HCT116 (cell line): ENCODE results near the gene CDS1. TPM values are rescaled to one million over a fixed set of nuclear protein-coding genes. Genes with fewer than 3 reads are reported as not detected.

Experiments
- ATAC-seq: fragments of 200-7000 bp; cut with Tn5 transposase; 2 replicates; pipeline ENCODE4 v1.9.1; 2020; ENCODE audit warnings: mild to moderate bottlenecking, moderate library complexity
- BruUV-seq: library from RNA; stranded (reverse); fragments of 400-500 nt; replicated peaks from 2 replicates; lab custom pipeline; 2021; lab: Mats Ljungman, UMichigan
- CTCF ChIA-PET: fragments of 300-600 bp; sonication (Branson Sonifier 250); formaldehyde crosslinking; loops from one replicate; lab custom pipeline; 2021; ENCODE audit warnings: antibody characterized with exemption; lab: Charles Lee
- POLR2A ChIA-PET: fragments of 300-600, 350-600 bp; sonication (Branson Sonifier 250); formaldehyde crosslinking; loops from one replicate; lab custom pipeline; 2021; ENCODE audit warnings: antibody characterized with exemption; lab: Charles Lee
- RAD21 ChIA-PET, 2 experiments: fragments of 300-600 bp; sonication (Branson Sonifier 250); formaldehyde crosslinking; loops; one replicate each; lab custom pipeline; 2023; ENCODE audit warnings: low total read pairs in 2 of 2; ENCODE audit not compliant: uncharacterized antibody in 2 of 2, unreplicated experiment in 2 of 2, low non-redundant PET in 1 of 2; lab: Charles Lee
- DNase-seq: peaks from one replicate; pipeline ENCODE4 v3.0.0-alpha.2; 2010; ENCODE audit warnings: low read depth, low spot score
- H2AFZ ChIP-seq: fragments of 200-600 bp; shearing (Covaris generic), sonication (generic); 2 replicates; pipeline ENCODE4 v1.6.1; 2017; ENCODE audit warnings: low read depth, mixed run types, mixed read lengths, antibody characterized with exemption, low read length; ENCODE audit not compliant: poor library complexity, severe bottlenecking
- H3K27ac ChIP-seq: 2 replicates; pipeline ENCODE4 v1.5.1; 2012; ENCODE audit warnings: low read depth, low read length
- H3K27me3 ChIP-seq: fragments of 200-600 bp; sonication (generic); 2 replicates; pipeline ENCODE4 v1.6.1; 2016; ENCODE audit warnings: mixed run types, low read length, mixed read lengths; ENCODE audit not compliant: insufficient read depth
- H3K36me3 ChIP-seq, 2 experiments: fragments of 200-500 bp in 1 of 2; fragments of 200-600 bp in 1 of 2; sonication (Bioruptor generic) in 1 of 2; sonication (generic) in 1 of 2; 2 replicates each; pipeline versions ENCODE4 v1.5.1 to v1.6.1; 2014 to 2016; ENCODE audit warnings: low read length in 2 of 2, inconsistent platforms in 1 of 2, mixed read lengths in 1 of 2, mixed run types in 1 of 2; ENCODE audit not compliant: insufficient read depth in 2 of 2, control insufficient read depth in 1 of 2
- H3K4me1 ChIP-seq, 2 experiments: fragments of 200-600 bp in 1 of 2; sonication (generic) in 1 of 2; 2 replicates each; pipeline versions ENCODE4 v1.5.1 to v1.6.1; 2012 to 2017; ENCODE audit warnings: low read length in 2 of 2, inconsistent platforms in 1 of 2, mild to moderate bottlenecking in 1 of 2, mixed read lengths in 1 of 2, mixed run types in 1 of 2, moderate library complexity in 1 of 2; ENCODE audit not compliant: insufficient read depth in 2 of 2, control insufficient read depth in 1 of 2
- H3K4me2 ChIP-seq: fragments of 200-600 bp; sonication (generic); 2 replicates; pipeline ENCODE4 v1.6.1; 2017; ENCODE audit warnings: mixed run types, low read length, mixed read lengths
- H3K4me3 ChIP-seq, 2 experiments: fragments of 200-600 bp in 1 of 2; sonication (generic) in 1 of 2; replicated peaks in 1 of 2; 2 replicates each; pipeline ENCODE4 v1.5.1; 2011 to 2016; ENCODE audit warnings: low read length in 2 of 2, control low read depth in 1 of 2, low read depth in 1 of 2, mild to moderate bottlenecking in 1 of 2, mixed read lengths in 1 of 2, mixed run types in 1 of 2
- H3K79me2 ChIP-seq: fragments of 200-600 bp; sonication (generic); 2 replicates; pipeline ENCODE4 v1.6.1; 2017; ENCODE audit warnings: mild to moderate bottlenecking, mixed run types, low read length, moderate library complexity, mixed read lengths; ENCODE audit not compliant: insufficient read depth
- H3K9ac ChIP-seq: fragments of 200-600 bp; sonication (generic); 2 replicates; pipeline ENCODE4 v1.6.1; 2016; ENCODE audit warnings: low read length, mixed read lengths
- H3K9me2 ChIP-seq: fragments of 200-600 bp; sonication (generic), shearing (Covaris generic); 2 replicates; pipeline ENCODE4 v1.6.1; 2017; ENCODE audit warnings: mixed run types, mild to moderate bottlenecking, moderate library complexity; ENCODE audit not compliant: insufficient read depth
- H3K9me3 ChIP-seq, 2 experiments: fragments of 200-500 bp in 1 of 2; fragments of 200-600 bp in 1 of 2; sonication (Bioruptor generic) in 1 of 2; sonication (generic) in 1 of 2; 2 replicates each; pipeline ENCODE4 v1.6.1; 2014 to 2017; ENCODE audit warnings: low read length in 2 of 2, mixed read lengths in 2 of 2, inconsistent platforms in 1 of 2, low read depth in 1 of 2, mild to moderate bottlenecking in 1 of 2, mixed run types in 1 of 2, moderate library complexity in 1 of 2; ENCODE audit not compliant: control insufficient read depth in 1 of 2, insufficient read depth in 1 of 2
- H4K20me1 ChIP-seq: fragments of 200-600 bp; sonication (generic), shearing (Covaris generic); 2 replicates; pipeline ENCODE4 v1.6.1; 2017; ENCODE audit warnings: mixed run types, mild to moderate bottlenecking, moderate library complexity; ENCODE audit not compliant: insufficient read depth
- CBX3 ChIP-seq: IDR thresholded peaks from 2 replicates; pipeline ENCODE4 v1.6.1; 2012; ENCODE audit warnings: low read depth
- CEBPB ChIP-seq: IDR thresholded peaks from 2 replicates; pipeline ENCODE4 v1.6.1; 2012; ENCODE audit warnings: low read depth
- ELF1 ChIP-seq: IDR thresholded peaks from 2 replicates; pipeline ENCODE4 v1.6.1; 2012; ENCODE audit warnings: low read depth, borderline replicate concordance
- EZH2 ChIP-seq: fragments of 200-600 bp; sonication (generic); IDR thresholded peaks from 2 replicates; pipeline ENCODE4 v1.6.1; 2017; ENCODE audit warnings: antibody characterized with exemption, mixed run types
- EZH2phosphoT487 ChIP-seq: fragments of 200-600 bp; IDR thresholded peaks from 2 replicates; pipeline ENCODE4 v1.6.1; 2018; ENCODE audit warnings: antibody characterized with exemption, borderline replicate concordance
- JUND ChIP-seq: IDR thresholded peaks from 2 replicates; pipeline ENCODE4 v1.6.1; 2012
- POLR2A ChIP-seq: IDR thresholded peaks from 2 replicates; pipeline ENCODE4 v1.7.0; 2011; ENCODE audit warnings: borderline replicate concordance; ENCODE audit not compliant: insufficient read depth, insufficient read length; ENCODE audit errors: extremely low read depth
- POLR2AphosphoS5 ChIP-seq: IDR thresholded peaks from 2 replicates; pipeline ENCODE4 v1.6.1; 2011; ENCODE audit warnings: mild to moderate bottlenecking, low read depth, low read length, moderate library complexity
- RAD21 ChIP-seq: IDR thresholded peaks from 2 replicates; pipeline ENCODE4 v1.6.1; 2012; ENCODE audit warnings: low read depth, mild to moderate bottlenecking
- SIN3A ChIP-seq: IDR thresholded peaks from 2 replicates; pipeline ENCODE4 v1.6.1; 2012; ENCODE audit warnings: low read depth
- SP1 ChIP-seq: IDR thresholded peaks from 2 replicates; pipeline ENCODE4 v1.6.1; 2012; ENCODE audit warnings: low read depth
- SRF ChIP-seq: IDR thresholded peaks from 2 replicates; pipeline ENCODE4 v1.6.1; 2012; ENCODE audit warnings: low read depth
- TCF7L2 ChIP-seq: IDR thresholded peaks from 2 replicates; pipeline ENCODE4 v1.7.0; 2011; ENCODE audit warnings: borderline replicate concordance, inconsistent platforms; ENCODE audit not compliant: insufficient read depth, insufficient read length; ENCODE audit errors: extremely low read depth
- ZFX ChIP-seq: fragments of 450-650 bp; IDR thresholded peaks from 2 replicates; pipeline ENCODE4 v1.6.1; 2017
- ZNF274 ChIP-seq: fragments of 200-500 bp; sonication (Bioruptor generic); IDR thresholded peaks from 2 replicates; pipeline ENCODE4 v1.6.1; 2014; ENCODE audit warnings: mild to moderate bottlenecking, low read depth, low read length, inconsistent platforms
- intact Hi-C: fragments of 100-400 bp; cut with micrococcal nuclease; formaldehyde crosslinking; loops from 2 replicates; pipeline ENCODE4 v1.10.0; 2022
- total RNA-seq: library from RNA; stranded (reverse); gene quantifications from one replicate; pipeline ENCODE4 v1.2.1, GENCODE V29; 2021; ENCODE audit not compliant: unreplicated experiment
- TF ChIP-seq, protein P1 (sequence below): IDR thresholded peaks from 2 replicates; pipeline ENCODE4 v1.6.1; 2011; ENCODE audit warnings: mild to moderate bottlenecking, low read length, moderate library complexity; ENCODE audit not compliant: insufficient replicate concordance; ENCODE audit errors: extremely low read depth
- TF ChIP-seq, protein P2 (sequence below): IDR thresholded peaks from 2 replicates; pipeline ENCODE4 v1.6.1; 2012
- TF ChIP-seq, protein P3 (sequence below), 3 experiments: fragments of 200-600 bp in 1 of 3; sonication (generic) in 1 of 3; IDR thresholded peaks in 2 of 3; conservative IDR thresholded peaks in 1 of 3; 2 replicates each; pipeline ENCODE4 v1.5.1; 2012 to 2017; ENCODE audit warnings: low read depth in 2 of 3, low read length in 2 of 3, antibody characterized with exemption in 1 of 3, borderline replicate concordance in 1 of 3, control low read depth in 1 of 3, mild to moderate bottlenecking in 1 of 3, mixed read lengths in 1 of 3, mixed run types in 1 of 3, moderate library complexity in 1 of 3; ENCODE audit not compliant: insufficient read depth in 1 of 3
- TF ChIP-seq, protein P4 (sequence below): IDR thresholded peaks from 2 replicates; pipeline ENCODE4 v1.6.1; 2012
- TF ChIP-seq, protein P5 (sequence below): IDR thresholded peaks from 2 replicates; pipeline ENCODE4 v1.6.1; 2012; ENCODE audit warnings: low read depth

CDS1 gene
- total RNA-seq, 1 experiment from 2014 or later = 14.6 TPM

DNA sequence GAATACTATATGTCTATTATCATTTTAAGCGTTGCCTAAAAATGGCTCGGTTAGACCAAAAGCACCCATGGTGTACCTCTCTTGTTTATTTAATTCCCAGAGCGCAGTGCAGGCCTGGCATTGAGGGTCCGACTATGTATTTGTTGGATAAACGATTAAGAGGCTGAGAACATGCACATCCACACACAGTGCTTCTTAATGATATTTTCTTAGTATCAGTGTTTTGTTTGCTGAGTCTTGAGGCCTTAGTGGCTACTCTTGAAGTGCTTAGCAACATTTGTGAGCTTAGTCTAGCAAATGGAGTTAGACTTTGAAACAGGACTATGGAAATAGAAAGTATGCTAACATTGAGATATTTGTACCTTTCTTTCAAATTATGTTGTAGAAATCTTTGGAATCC lies 43.7 kb downstream of the CDS1 start:
- Histone ChIP-seq H3K9ac (no peak overlapping the region), H3K79me2 (no peaks in the 10 kb centered on the region), H2AFZ (no peak overlapping the region), H3K4me3 (no peak overlapping the region), H4K20me1 (no peaks in the 10 kb centered on the region), H3K9me2 (no peaks in the 10 kb centered on the region), H3K4me2 (no peak overlapping the region), H3K36me3 (no peaks in the 10 kb centered on the region), H3K27ac (no peak overlapping the region), H3K27me3 (no peaks in the 10 kb centered on the region), H3K4me1 (no peaks in the 10 kb centered on the region), H3K9me3 (no peaks in the 10 kb centered on the region)
- DNase-seq (no peak), ATAC-seq (no peak)
- CTCF ChIA-PET = no interaction called here
- BruUV-seq = no TSS peak
- POLR2A ChIA-PET = interaction anchor here (0.6 kb wide), 1 partner anchor 44 kb away, joined by 3 read pairs; no protein-coding TSS in a partner anchor
- RAD21 ChIA-PET = no interaction called here
- TF ChIP-seq SP1 = no peak
- TF ChIP-seq POLR2AphosphoS5 = no peak
- TF ChIP-seq, protein P1, sequence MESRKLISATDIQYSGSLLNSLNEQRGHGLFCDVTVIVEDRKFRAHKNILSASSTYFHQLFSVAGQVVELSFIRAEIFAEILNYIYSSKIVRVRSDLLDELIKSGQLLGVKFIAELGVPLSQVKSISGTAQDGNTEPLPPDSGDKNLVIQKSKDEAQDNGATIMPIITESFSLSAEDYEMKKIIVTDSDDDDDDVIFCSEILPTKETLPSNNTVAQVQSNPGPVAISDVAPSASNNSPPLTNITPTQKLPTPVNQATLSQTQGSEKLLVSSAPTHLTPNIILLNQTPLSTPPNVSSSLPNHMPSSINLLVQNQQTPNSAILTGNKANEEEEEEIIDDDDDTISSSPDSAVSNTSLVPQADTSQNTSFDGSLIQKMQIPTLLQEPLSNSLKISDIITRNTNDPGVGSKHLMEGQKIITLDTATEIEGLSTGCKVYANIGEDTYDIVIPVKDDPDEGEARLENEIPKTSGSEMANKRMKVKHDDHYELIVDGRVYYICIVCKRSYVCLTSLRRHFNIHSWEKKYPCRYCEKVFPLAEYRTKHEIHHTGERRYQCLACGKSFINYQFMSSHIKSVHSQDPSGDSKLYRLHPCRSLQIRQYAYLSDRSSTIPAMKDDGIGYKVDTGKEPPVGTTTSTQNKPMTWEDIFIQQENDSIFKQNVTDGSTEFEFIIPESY = no peak
- TF ChIP-seq JUND = no peak
- no peak for TF ChIP-seq RAD21
- TF ChIP-seq, protein P2, sequence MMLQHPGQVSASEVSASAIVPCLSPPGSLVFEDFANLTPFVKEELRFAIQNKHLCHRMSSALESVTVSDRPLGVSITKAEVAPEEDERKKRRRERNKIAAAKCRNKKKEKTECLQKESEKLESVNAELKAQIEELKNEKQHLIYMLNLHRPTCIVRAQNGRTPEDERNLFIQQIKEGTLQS = no peak
- no peak for TF ChIP-seq CEBPB
- TF ChIP-seq TCF7L2 = no peak
- no peak for TF ChIP-seq ZNF274
- TF ChIP-seq EZH2phosphoT487 = no peak
- TF ChIP-seq ZFX = no peak
- TF ChIP-seq, protein P3, sequence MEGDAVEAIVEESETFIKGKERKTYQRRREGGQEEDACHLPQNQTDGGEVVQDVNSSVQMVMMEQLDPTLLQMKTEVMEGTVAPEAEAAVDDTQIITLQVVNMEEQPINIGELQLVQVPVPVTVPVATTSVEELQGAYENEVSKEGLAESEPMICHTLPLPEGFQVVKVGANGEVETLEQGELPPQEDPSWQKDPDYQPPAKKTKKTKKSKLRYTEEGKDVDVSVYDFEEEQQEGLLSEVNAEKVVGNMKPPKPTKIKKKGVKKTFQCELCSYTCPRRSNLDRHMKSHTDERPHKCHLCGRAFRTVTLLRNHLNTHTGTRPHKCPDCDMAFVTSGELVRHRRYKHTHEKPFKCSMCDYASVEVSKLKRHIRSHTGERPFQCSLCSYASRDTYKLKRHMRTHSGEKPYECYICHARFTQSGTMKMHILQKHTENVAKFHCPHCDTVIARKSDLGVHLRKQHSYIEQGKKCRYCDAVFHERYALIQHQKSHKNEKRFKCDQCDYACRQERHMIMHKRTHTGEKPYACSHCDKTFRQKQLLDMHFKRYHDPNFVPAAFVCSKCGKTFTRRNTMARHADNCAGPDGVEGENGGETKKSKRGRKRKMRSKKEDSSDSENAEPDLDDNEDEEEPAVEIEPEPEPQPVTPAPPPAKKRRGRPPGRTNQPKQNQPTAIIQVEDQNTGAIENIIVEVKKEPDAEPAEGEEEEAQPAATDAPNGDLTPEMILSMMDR (IDR thresholded peaks at IDR 0.05 in 2 of 3, conservative IDR thresholded peaks at IDR 0.05 in 1 of 3; ENCODE audit: borderline replicate concordance in 1 of 3, insufficient read depth in 1 of 3, low read depth in 2 of 3, low read length in 2 of 3) = no peak
- TF ChIP-seq SRF = no peak
- no peak for TF ChIP-seq ELF1
- TF ChIP-seq CBX3 = no peak
- TF ChIP-seq, protein P4, sequence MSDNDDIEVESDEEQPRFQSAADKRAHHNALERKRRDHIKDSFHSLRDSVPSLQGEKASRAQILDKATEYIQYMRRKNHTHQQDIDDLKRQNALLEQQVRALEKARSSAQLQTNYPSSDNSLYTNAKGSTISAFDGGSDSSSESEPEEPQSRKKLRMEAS = no peak
- no peak for TF ChIP-seq SIN3A
- TF ChIP-seq POLR2A = no peak
- TF ChIP-seq EZH2 = no peak
- TF ChIP-seq, protein P5, sequence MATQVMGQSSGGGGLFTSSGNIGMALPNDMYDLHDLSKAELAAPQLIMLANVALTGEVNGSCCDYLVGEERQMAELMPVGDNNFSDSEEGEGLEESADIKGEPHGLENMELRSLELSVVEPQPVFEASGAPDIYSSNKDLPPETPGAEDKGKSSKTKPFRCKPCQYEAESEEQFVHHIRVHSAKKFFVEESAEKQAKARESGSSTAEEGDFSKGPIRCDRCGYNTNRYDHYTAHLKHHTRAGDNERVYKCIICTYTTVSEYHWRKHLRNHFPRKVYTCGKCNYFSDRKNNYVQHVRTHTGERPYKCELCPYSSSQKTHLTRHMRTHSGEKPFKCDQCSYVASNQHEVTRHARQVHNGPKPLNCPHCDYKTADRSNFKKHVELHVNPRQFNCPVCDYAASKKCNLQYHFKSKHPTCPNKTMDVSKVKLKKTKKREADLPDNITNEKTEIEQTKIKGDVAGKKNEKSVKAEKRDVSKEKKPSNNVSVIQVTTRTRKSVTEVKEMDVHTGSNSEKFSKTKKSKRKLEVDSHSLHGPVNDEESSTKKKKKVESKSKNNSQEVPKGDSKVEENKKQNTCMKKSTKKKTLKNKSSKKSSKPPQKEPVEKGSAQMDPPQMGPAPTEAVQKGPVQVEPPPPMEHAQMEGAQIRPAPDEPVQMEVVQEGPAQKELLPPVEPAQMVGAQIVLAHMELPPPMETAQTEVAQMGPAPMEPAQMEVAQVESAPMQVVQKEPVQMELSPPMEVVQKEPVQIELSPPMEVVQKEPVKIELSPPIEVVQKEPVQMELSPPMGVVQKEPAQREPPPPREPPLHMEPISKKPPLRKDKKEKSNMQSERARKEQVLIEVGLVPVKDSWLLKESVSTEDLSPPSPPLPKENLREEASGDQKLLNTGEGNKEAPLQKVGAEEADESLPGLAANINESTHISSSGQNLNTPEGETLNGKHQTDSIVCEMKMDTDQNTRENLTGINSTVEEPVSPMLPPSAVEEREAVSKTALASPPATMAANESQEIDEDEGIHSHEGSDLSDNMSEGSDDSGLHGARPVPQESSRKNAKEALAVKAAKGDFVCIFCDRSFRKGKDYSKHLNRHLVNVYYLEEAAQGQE = no peak
- intact Hi-C loops = no loop called here
